HepG2 (cell line): ENCODE data around the gene PLIN5. TPM values are rescaled to one million over a fixed set of nuclear protein-coding genes. Genes with fewer than 3 reads are reported as not detected.

ENCODE experiments used
- CHD4 ChIP-seq: fragments of 200-600 bp; sonication (generic); IDR thresholded peaks from 2 replicates; pipeline ENCODE4 v1.7.0; 2017; ENCODE audit warnings: mild to moderate bottlenecking, low read length, borderline replicate concordance
- DNMT3B ChIP-seq: conservative IDR thresholded peaks from 2 replicates; pipeline ENCODE4 v1.6.1; 2016; ENCODE audit warnings: missing biosample characterization, control low read depth
- MIXL1 ChIP-seq: IDR thresholded peaks from 2 replicates; pipeline ENCODE4 v1.6.1; 2016
- NFATC3 ChIP-seq: sonication (generic); formaldehyde crosslinking; IDR thresholded peaks from 2 replicates; pipeline ENCODE4 v1.5.1; 2020; ENCODE audit warnings: mild to moderate bottlenecking, missing genetic modification reagents
- SMAD3 ChIP-seq: sonication (generic); formaldehyde crosslinking; IDR thresholded peaks from 2 replicates; pipeline ENCODE4 v1.4.0; 2020; ENCODE audit warnings: missing genetic modification reagents
- STAG1 ChIP-seq: sonication (generic); formaldehyde crosslinking; IDR thresholded peaks from 2 replicates; pipeline ENCODE4 v1.4.0; 2020; ENCODE audit warnings: missing genetic modification reagents
- TAF1 ChIP-seq: sonication (generic); formaldehyde crosslinking; IDR thresholded peaks from 2 replicates; pipeline ENCODE4 v1.4.0; 2020; ENCODE audit warnings: missing genetic modification reagents
- ZNF33A ChIP-seq: sonication (generic); formaldehyde crosslinking; IDR thresholded peaks from 2 replicates; pipeline ENCODE4 v1.5.1; 2020; ENCODE audit warnings: missing genetic modification reagents, mild to moderate bottlenecking, moderate library complexity, borderline replicate concordance
- ZNF367 ChIP-seq: sonication (generic); formaldehyde crosslinking; IDR thresholded peaks from 2 replicates; pipeline ENCODE4 v1.4.0; 2020; ENCODE audit warnings: missing genetic modification reagents, borderline replicate concordance
- ZNF776 ChIP-seq: sonication (generic); formaldehyde crosslinking; IDR thresholded peaks from 2 replicates; pipeline ENCODE4 v1.4.0; 2020; ENCODE audit warnings: mild to moderate bottlenecking, missing genetic modification reagents
- polyA plus RNA-seq, 8 experiments: library from polyadenylated mRNA; depleted of rRNA in 3 of 8; stranded (reverse) in 7 of 8; unstranded in 1 of 8; fragments of >200 nt; fragmentation: Illumina TruSeq in 4 of 8; extraction: Trizol in 4 of 8; gene quantifications; 2 replicates each; pipeline versions ENCODE4 v1.2.1 to v1.2.3, GENCODE V29; 2011 to 2016; ENCODE audit warnings: low read depth in 4 of 8, missing spikeins in 1 of 8, mixed read lengths in 1 of 8; ENCODE audit not compliant: insufficient read depth in 1 of 8
- total RNA-seq, 5 experiments: library from RNA; depleted of rRNA; stranded (reverse); fragments of >200 nt; fragmentation: Illumina TruSeq; extraction: Trizol; gene quantifications; 2 replicates each; pipeline ENCODE4 v1.2.3, GENCODE V29; 2016; ENCODE audit warnings: low read depth in 1 of 5
- TF ChIP-seq, protein P1 (sequence below): sonication (generic); formaldehyde crosslinking; IDR thresholded peaks from 2 replicates; pipeline ENCODE4 v1.4.0; 2020; ENCODE audit warnings: missing genetic modification reagents
- TF ChIP-seq, protein P2 (sequence below): sonication (generic); formaldehyde crosslinking; IDR thresholded peaks from 2 replicates; pipeline ENCODE4 v1.4.0; 2020; ENCODE audit warnings: missing genetic modification reagents
- TF ChIP-seq, protein P3 (sequence below): sonication (generic); formaldehyde crosslinking; IDR thresholded peaks from 2 replicates; pipeline ENCODE4 v1.9.0; 2021; ENCODE audit warnings: missing genetic modification reagents, borderline replicate concordance
- TF ChIP-seq, protein P4 (sequence below): sonication (generic); formaldehyde crosslinking; IDR thresholded peaks from 2 replicates; pipeline ENCODE4 v1.5.1; 2020; ENCODE audit warnings: missing genetic modification reagents, mild to moderate bottlenecking, borderline replicate concordance
- TF ChIP-seq, protein P5 (sequence below): IDR thresholded peaks from 2 replicates; pipeline ENCODE4 v1.4.0; 2020; ENCODE audit warnings: mild to moderate bottlenecking, missing genetic modification reagents

PLIN5 gene
- total and polyA plus RNA-seq, 2 of the 13 experiments (the other 11 are each of a cell fraction or from before 2014, with no cell fraction given): 1.8 to 4.8 TPM

DNA sequence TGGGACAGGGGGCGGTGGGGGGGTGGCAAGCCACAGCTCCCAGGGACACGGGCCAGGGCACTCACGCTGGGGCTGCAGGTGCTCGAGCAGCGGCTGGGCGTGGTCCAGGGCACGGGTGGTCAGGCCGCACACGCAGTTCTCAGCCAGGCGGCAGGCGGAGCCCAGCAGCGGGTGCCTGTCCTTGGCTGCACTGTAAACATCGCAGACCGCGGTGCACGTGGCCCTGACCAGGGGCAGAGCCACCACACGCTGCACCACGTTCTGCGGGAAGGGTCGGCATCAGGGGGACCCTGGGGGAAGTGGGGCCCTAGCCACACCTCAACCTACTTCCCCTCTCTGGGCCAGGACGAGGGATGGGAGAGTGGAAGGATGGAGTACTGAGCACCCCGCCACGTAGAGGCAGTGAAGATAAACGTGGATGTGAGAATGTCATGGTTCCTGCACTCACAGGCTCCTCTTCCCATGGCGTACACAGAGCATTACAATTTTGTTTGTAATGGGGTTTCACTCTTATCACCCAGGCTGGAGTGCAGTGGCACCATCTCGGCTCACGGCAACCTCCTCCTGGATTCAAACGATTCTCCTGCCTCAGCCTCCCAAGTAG is 3.4 kb downstream of the PLIN5 start (continued):
- TF ChIP-seq, protein P1, sequence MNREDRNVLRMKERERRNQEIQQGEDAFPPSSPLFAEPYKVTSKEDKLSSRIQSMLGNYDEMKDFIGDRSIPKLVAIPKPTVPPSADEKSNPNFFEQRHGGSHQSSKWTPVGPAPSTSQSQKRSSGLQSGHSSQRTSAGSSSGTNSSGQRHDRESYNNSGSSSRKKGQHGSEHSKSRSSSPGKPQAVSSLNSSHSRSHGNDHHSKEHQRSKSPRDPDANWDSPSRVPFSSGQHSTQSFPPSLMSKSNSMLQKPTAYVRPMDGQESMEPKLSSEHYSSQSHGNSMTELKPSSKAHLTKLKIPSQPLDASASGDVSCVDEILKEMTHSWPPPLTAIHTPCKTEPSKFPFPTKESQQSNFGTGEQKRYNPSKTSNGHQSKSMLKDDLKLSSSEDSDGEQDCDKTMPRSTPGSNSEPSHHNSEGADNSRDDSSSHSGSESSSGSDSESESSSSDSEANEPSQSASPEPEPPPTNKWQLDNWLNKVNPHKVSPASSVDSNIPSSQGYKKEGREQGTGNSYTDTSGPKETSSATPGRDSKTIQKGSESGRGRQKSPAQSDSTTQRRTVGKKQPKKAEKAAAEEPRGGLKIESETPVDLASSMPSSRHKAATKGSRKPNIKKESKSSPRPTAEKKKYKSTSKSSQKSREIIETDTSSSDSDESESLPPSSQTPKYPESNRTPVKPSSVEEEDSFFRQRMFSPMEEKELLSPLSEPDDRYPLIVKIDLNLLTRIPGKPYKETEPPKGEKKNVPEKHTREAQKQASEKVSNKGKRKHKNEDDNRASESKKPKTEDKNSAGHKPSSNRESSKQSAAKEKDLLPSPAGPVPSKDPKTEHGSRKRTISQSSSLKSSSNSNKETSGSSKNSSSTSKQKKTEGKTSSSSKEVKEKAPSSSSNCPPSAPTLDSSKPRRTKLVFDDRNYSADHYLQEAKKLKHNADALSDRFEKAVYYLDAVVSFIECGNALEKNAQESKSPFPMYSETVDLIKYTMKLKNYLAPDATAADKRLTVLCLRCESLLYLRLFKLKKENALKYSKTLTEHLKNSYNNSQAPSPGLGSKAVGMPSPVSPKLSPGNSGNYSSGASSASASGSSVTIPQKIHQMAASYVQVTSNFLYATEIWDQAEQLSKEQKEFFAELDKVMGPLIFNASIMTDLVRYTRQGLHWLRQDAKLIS (CRISPR knock-in tag): no peak
- TF ChIP-seq TAF1 (CRISPR knock-in tag) (no peak), DNMT3B (CRISPR knock-in tag) (no peak), CHD4 (no peak), NFATC3 (no peak), ZNF367 (CRISPR knock-in tag) (no peak; the same call in 1 of the 2 replicates), MIXL1 (CRISPR knock-in tag) (peak; percentile 70), ZNF776 (peak; percentile 57; the same call in 1 of the 2 replicates), SMAD3 (CRISPR knock-in tag) (no peak), ZNF33A (CRISPR knock-in tag) (no peak), STAG1 (CRISPR knock-in tag) (peak; percentile 21)
- TF ChIP-seq, protein P2, sequence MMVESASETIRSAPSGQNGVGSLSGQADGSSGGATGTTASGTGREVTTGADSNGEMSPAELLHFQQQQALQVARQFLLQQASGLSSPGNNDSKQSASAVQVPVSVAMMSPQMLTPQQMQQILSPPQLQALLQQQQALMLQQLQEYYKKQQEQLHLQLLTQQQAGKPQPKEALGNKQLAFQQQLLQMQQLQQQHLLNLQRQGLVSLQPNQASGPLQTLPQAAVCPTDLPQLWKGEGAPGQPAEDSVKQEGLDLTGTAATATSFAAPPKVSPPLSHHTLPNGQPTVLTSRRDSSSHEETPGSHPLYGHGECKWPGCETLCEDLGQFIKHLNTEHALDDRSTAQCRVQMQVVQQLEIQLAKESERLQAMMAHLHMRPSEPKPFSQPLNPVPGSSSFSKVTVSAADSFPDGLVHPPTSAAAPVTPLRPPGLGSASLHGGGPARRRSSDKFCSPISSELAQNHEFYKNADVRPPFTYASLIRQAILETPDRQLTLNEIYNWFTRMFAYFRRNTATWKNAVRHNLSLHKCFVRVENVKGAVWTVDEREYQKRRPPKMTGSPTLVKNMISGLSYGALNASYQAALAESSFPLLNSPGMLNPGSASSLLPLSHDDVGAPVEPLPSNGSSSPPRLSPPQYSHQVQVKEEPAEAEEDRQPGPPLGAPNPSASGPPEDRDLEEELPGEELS (CRISPR knock-in tag): 0 out of 2 replicates have a peak, but pooled peaks have one; percentile 33
- TF ChIP-seq, protein P3, sequence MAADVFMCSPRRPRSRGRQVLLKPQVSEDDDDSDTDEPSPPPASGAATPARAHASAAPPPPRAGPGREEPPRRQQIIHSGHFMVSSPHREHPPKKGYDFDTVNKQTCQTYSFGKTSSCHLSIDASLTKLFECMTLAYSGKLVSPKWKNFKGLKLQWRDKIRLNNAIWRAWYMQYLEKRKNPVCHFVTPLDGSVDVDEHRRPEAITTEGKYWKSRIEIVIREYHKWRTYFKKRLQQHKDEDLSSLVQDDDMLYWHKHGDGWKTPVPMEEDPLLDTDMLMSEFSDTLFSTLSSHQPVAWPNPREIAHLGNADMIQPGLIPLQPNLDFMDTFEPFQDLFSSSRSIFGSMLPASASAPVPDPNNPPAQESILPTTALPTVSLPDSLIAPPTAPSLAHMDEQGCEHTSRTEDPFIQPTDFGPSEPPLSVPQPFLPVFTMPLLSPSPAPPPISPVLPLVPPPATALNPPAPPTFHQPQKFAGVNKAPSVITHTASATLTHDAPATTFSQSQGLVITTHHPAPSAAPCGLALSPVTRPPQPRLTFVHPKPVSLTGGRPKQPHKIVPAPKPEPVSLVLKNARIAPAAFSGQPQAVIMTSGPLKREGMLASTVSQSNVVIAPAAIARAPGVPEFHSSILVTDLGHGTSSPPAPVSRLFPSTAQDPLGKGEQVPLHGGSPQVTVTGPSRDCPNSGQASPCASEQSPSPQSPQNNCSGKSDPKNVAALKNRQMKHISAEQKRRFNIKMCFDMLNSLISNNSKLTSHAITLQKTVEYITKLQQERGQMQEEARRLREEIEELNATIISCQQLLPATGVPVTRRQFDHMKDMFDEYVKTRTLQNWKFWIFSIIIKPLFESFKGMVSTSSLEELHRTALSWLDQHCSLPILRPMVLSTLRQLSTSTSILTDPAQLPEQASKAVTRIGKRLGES (CRISPR knock-in tag): no peak
- TF ChIP-seq, protein P4, sequence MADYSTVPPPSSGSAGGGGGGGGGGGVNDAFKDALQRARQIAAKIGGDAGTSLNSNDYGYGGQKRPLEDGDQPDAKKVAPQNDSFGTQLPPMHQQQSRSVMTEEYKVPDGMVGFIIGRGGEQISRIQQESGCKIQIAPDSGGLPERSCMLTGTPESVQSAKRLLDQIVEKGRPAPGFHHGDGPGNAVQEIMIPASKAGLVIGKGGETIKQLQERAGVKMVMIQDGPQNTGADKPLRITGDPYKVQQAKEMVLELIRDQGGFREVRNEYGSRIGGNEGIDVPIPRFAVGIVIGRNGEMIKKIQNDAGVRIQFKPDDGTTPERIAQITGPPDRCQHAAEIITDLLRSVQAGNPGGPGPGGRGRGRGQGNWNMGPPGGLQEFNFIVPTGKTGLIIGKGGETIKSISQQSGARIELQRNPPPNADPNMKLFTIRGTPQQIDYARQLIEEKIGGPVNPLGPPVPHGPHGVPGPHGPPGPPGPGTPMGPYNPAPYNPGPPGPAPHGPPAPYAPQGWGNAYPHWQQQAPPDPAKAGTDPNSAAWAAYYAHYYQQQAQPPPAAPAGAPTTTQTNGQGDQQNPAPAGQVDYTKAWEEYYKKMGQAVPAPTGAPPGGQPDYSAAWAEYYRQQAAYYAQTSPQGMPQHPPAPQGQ (CRISPR knock-in tag): no peak
- TF ChIP-seq, protein P5, sequence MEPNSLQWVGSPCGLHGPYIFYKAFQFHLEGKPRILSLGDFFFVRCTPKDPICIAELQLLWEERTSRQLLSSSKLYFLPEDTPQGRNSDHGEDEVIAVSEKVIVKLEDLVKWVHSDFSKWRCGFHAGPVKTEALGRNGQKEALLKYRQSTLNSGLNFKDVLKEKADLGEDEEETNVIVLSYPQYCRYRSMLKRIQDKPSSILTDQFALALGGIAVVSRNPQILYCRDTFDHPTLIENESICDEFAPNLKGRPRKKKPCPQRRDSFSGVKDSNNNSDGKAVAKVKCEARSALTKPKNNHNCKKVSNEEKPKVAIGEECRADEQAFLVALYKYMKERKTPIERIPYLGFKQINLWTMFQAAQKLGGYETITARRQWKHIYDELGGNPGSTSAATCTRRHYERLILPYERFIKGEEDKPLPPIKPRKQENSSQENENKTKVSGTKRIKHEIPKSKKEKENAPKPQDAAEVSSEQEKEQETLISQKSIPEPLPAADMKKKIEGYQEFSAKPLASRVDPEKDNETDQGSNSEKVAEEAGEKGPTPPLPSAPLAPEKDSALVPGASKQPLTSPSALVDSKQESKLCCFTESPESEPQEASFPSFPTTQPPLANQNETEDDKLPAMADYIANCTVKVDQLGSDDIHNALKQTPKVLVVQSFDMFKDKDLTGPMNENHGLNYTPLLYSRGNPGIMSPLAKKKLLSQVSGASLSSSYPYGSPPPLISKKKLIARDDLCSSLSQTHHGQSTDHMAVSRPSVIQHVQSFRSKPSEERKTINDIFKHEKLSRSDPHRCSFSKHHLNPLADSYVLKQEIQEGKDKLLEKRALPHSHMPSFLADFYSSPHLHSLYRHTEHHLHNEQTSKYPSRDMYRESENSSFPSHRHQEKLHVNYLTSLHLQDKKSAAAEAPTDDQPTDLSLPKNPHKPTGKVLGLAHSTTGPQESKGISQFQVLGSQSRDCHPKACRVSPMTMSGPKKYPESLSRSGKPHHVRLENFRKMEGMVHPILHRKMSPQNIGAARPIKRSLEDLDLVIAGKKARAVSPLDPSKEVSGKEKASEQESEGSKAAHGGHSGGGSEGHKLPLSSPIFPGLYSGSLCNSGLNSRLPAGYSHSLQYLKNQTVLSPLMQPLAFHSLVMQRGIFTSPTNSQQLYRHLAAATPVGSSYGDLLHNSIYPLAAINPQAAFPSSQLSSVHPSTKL (CRISPR knock-in tag): peak; percentile 77
